ENCODE results near the gene SLC7A5. TPM values are rescaled to one million over a fixed set of nuclear protein-coding genes. Genes with fewer than 3 reads are reported as not detected.

Gene SLC7A5
- total and polyA plus RNA-seq, 2 of the 13 experiments (the other 11 are each of a cell fraction or from before 2014, with no cell fraction given) = 79.6 to 155 TPM

- TF ChIP-seq, protein P1, sequence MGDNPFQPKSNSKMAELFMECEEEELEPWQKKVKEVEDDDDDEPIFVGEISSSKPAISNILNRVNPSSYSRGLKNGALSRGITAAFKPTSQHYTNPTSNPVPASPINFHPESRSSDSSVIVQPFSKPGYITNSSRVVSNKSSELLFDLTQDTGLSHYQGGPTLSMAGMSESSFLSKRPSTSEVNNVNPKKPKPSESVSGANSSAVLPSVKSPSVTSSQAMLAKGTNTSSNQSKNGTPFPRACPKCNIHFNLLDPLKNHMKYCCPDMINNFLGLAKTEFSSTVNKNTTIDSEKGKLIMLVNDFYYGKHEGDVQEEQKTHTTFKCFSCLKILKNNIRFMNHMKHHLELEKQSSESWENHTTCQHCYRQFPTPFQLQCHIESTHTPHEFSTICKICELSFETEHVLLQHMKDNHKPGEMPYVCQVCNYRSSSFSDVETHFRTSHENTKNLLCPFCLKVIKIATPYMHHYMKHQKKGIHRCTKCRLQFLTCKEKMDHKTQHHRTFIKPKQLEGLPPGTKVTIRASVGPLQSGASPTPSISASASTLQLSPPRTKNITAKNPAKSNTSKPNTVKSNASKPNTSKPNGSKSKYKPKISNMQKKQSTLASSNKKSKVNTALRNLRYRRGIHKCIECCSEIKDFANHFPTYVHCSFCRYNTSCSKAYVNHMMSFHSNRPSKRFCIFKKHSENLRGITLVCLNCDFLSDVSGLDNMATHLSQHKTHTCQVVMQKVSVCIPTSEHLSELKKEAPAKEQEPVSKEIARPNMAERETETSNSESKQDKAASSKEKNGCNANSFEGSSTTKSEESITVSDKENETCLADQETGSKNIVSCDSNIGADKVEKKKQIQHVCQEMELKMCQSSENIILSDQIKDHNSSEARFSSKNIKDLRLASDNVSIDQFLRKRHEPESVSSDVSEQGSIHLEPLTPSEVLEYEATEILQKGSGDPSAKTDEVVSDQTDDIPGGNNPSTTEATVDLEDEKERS (CRISPR knock-in tag; IDR thresholded peaks at IDR 0.05) = no peak
- no peak for TF ChIP-seq KAT2B (IDR thresholded peaks at IDR 0.05; ENCODE audit: borderline replicate concordance, low read depth, low read length)
- TF ChIP-seq, protein P2, sequence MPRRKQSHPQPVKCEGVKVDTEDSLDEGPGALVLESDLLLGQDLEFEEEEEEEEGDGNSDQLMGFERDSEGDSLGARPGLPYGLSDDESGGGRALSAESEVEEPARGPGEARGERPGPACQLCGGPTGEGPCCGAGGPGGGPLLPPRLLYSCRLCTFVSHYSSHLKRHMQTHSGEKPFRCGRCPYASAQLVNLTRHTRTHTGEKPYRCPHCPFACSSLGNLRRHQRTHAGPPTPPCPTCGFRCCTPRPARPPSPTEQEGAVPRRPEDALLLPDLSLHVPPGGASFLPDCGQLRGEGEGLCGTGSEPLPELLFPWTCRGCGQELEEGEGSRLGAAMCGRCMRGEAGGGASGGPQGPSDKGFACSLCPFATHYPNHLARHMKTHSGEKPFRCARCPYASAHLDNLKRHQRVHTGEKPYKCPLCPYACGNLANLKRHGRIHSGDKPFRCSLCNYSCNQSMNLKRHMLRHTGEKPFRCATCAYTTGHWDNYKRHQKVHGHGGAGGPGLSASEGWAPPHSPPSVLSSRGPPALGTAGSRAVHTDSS (CRISPR knock-in tag; conservative IDR thresholded peaks at IDR 0.05) = no peak
- TF ChIP-seq CBFB (CRISPR knock-in tag; IDR thresholded peaks at IDR 0.05) = no peak
- TF ChIP-seq, protein P3, sequence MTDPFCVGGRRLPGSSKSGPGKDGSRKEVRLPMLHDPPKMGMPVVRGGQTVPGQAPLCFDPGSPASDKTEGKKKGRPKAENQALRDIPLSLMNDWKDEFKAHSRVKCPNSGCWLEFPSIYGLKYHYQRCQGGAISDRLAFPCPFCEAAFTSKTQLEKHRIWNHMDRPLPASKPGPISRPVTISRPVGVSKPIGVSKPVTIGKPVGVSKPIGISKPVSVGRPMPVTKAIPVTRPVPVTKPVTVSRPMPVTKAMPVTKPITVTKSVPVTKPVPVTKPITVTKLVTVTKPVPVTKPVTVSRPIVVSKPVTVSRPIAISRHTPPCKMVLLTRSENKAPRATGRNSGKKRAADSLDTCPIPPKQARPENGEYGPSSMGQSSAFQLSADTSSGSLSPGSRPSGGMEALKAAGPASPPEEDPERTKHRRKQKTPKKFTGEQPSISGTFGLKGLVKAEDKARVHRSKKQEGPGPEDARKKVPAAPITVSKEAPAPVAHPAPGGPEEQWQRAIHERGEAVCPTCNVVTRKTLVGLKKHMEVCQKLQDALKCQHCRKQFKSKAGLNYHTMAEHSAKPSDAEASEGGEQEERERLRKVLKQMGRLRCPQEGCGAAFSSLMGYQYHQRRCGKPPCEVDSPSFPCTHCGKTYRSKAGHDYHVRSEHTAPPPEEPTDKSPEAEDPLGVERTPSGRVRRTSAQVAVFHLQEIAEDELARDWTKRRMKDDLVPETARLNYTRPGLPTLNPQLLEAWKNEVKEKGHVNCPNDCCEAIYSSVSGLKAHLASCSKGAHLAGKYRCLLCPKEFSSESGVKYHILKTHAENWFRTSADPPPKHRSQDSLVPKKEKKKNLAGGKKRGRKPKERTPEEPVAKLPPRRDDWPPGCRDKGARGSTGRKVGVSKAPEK (CRISPR knock-in tag; IDR thresholded peaks at IDR 0.05; ENCODE audit: borderline replicate concordance) = no peak
- TF ChIP-seq SRY (CRISPR knock-in tag; IDR thresholded peaks at IDR 0.05) = no peak
- TF ChIP-seq HOXA3 (CRISPR knock-in tag; IDR thresholded peaks at IDR 0.05) = no peak
- TF ChIP-seq, protein P4, sequence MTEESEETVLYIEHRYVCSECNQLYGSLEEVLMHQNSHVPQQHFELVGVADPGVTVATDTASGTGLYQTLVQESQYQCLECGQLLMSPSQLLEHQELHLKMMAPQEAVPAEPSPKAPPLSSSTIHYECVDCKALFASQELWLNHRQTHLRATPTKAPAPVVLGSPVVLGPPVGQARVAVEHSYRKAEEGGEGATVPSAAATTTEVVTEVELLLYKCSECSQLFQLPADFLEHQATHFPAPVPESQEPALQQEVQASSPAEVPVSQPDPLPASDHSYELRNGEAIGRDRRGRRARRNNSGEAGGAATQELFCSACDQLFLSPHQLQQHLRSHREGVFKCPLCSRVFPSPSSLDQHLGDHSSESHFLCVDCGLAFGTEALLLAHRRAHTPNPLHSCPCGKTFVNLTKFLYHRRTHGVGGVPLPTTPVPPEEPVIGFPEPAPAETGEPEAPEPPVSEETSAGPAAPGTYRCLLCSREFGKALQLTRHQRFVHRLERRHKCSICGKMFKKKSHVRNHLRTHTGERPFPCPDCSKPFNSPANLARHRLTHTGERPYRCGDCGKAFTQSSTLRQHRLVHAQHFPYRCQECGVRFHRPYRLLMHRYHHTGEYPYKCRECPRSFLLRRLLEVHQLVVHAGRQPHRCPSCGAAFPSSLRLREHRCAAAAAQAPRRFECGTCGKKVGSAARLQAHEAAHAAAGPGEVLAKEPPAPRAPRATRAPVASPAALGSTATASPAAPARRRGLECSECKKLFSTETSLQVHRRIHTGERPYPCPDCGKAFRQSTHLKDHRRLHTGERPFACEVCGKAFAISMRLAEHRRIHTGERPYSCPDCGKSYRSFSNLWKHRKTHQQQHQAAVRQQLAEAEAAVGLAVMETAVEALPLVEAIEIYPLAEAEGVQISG (CRISPR knock-in tag; IDR thresholded peaks at IDR 0.05) = peak; percentile 33; the same call in 1 of the 2 replicates
- no peak for TF ChIP-seq ZNF512 (CRISPR knock-in tag; IDR thresholded peaks at IDR 0.05)
- no peak for TF ChIP-seq PHF20 (CRISPR knock-in tag; IDR thresholded peaks at IDR 0.05)
- TF ChIP-seq GRHL1 (CRISPR knock-in tag; conservative IDR thresholded peaks at IDR 0.05) = no peak
Observed at GRCh38 chr16:87854053-87854906, 15.0 kb downstream of the SLC7A5 start (continued).
